ENCODE measurements around the gene CCDC60.
"Not testable (repeated sequence)": the region's sequence is repeated elsewhere in the genome, so short reads cannot be mapped to it uniquely, and the experiment has no call there.

CCDC60 gene

DNA sequence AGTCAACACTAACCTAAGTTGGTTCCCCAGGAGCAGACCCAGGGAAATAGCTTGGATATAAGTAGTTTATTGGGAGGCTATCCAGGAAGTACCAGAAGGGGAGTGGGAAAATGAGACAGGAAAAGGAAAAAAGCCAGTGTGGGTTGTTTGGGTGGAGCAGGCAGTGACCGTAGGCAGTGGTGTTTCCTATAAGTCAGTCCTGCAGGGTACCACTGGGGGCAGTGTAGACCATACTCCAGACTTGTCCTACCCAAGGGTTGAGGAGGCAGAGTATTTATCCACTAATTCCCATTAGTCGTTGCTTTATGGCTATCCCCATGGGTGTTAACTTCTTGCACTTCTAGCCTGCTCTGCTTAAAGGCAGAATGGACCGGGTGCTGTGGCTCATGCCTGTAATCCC lies 6.4 kb upstream of the CCDC60 start:
- Histone ChIP-seq H3K4me1 (ENCODE audit: control insufficient read depth in 2 of 2, insufficient read depth in 2 of 2, low read length in 2 of 2) (no peaks in the 10 kb centered on the region), H3K9ac (ENCODE audit: low read depth in 1 of 2, low read length in 2 of 2) (no peak overlapping the region), H3K27me3 (ENCODE audit: control insufficient read depth in 2 of 2, insufficient read depth in 2 of 2, low read length in 2 of 2) (peaks cover 0 to under 1% of the 10 kb centered on the region in 2 donors), H3K4me3 (ENCODE audit: low read length in 2 of 2) (no peak overlapping the region), H3K9me3 (ENCODE audit: control insufficient read depth in 2 of 2, low read length in 2 of 2) (no peaks in the 10 kb centered on the region), H3K27ac (ENCODE audit: low read depth in 2 of 2, low read length in 2 of 2) (no peak overlapping the region), H3K36me3 (ENCODE audit: control insufficient read depth in 2 of 2, insufficient read depth in 2 of 2, low read length in 2 of 2) (no peaks in the 10 kb centered on the region)

- Histone ChIP-seq H3K36me3 (ENCODE audit: control insufficient read depth in 2 of 2, insufficient read depth in 2 of 2, low read length in 2 of 2) (no peaks in the 10 kb centered on the region), H3K4me1 (ENCODE audit: control insufficient read depth in 2 of 2, insufficient read depth in 2 of 2, low read length in 2 of 2) (no peaks in the 10 kb centered on the region), H3K9ac (ENCODE audit: low read depth in 1 of 2, low read length in 2 of 2) (no peak overlapping the region), H3K27me3 (ENCODE audit: control insufficient read depth in 2 of 2, insufficient read depth in 2 of 2, low read length in 2 of 2) (no peaks in the 10 kb centered on the region), H3K4me3 (ENCODE audit: low read length in 2 of 2) (no peak overlapping the region), H3K9me3 (ENCODE audit: control insufficient read depth in 2 of 2, low read length in 2 of 2) (no peaks in the 10 kb centered on the region), H3K27ac (ENCODE audit: low read depth in 2 of 2, low read length in 2 of 2) (no peak overlapping the region)
These were observed 4.2 kb downstream of the CCDC60 start for GRCh38 chr12:119338593-119339363.

- H3K9me3 ChIP-seq (ENCODE audit: control insufficient read depth in 2 of 2, low read length in 2 of 2): no peaks in the 10 kb centered on the region
- no peaks in the 10 kb centered on the region for H3K27me3 ChIP-seq (ENCODE audit: control insufficient read depth in 2 of 2, insufficient read depth in 2 of 2, low read length in 2 of 2)
- no peak overlapping the region for H3K9ac ChIP-seq (ENCODE audit: low read depth in 1 of 2, low read length in 2 of 2)
- no peak overlapping the region for H3K27ac ChIP-seq (ENCODE audit: low read depth in 2 of 2, low read length in 2 of 2)
- no peak overlapping the region for H3K4me3 ChIP-seq (ENCODE audit: low read length in 2 of 2)
- no peaks in the 10 kb centered on the region for H3K36me3 ChIP-seq (ENCODE audit: control insufficient read depth in 2 of 2, insufficient read depth in 2 of 2, low read length in 2 of 2)
- no peaks in the 10 kb centered on the region for H3K4me1 ChIP-seq (ENCODE audit: control insufficient read depth in 2 of 2, insufficient read depth in 2 of 2, low read length in 2 of 2)
These were observed 6.0 kb downstream of the CCDC60 start for GRCh38 chr12:119340578-119340977.

DNA sequence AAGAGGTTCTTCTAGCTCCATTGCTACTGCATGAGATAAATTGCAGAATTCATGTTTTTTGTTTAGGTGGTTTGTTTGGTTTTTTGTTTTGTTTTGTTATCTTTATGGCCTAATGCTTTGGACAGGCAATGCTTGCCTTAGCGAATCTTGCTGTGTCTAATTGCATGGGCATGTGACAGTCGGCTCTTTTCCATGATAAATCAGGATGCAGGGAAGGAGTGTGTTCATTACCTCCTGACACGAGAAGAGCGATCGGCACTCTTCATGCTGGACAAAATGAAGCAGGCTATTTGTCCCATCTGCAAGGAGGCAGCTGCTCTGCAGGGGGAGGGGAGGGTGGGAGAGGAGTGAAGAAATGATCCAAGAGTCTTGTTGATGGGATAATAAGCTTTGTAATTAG lies 6.5 kb downstream of the CCDC60 start:
- Histone ChIP-seq H3K9me3 (ENCODE audit: control insufficient read depth in 2 of 2, low read length in 2 of 2) (no peaks in the 10 kb centered on the region), H3K4me3 (ENCODE audit: low read length in 2 of 2) (no peak overlapping the region), H3K9ac (ENCODE audit: low read depth in 1 of 2, low read length in 2 of 2) (no peak overlapping the region), H3K27ac (ENCODE audit: low read depth in 2 of 2, low read length in 2 of 2) (no peak overlapping the region), H3K36me3 (ENCODE audit: control insufficient read depth in 2 of 2, insufficient read depth in 2 of 2, low read length in 2 of 2) (no peaks in the 10 kb centered on the region), H3K27me3 (ENCODE audit: control insufficient read depth in 2 of 2, insufficient read depth in 2 of 2, low read length in 2 of 2) (no peaks in the 10 kb centered on the region), H3K4me1 (ENCODE audit: control insufficient read depth in 2 of 2, insufficient read depth in 2 of 2, low read length in 2 of 2) (no peaks in the 10 kb centered on the region)

DNA sequence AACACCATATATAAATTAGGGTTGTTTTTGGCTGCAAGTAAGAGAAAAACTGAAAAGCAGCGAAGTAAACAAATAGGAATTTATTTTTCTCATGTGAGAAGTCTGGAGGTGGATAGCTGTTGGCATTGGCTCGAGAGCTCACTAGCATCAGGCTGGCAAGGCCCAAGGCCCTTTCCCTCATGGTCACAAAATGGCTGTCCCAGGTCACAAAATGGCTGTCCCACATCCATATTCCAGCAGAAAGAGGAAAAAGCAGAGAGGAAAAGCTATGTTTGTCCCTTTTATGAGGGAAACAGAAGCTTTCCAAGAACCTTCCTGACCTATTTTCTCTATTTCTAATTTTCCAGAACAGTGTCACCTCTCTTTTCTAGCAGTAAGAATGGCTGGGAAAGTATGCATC lies 7.5 kb downstream of the CCDC60 start:
- Histone ChIP-seq H3K9me3 (ENCODE audit: control insufficient read depth in 2 of 2, low read length in 2 of 2) (no peaks in the 10 kb centered on the region), H3K4me3 (ENCODE audit: low read length in 2 of 2) (no peak overlapping the region), H3K9ac (ENCODE audit: low read depth in 1 of 2, low read length in 2 of 2) (no peak overlapping the region), H3K36me3 (ENCODE audit: control insufficient read depth in 2 of 2, insufficient read depth in 2 of 2, low read length in 2 of 2) (no peaks in the 10 kb centered on the region), H3K4me1 (ENCODE audit: control insufficient read depth in 2 of 2, insufficient read depth in 2 of 2, low read length in 2 of 2) (no peaks in the 10 kb centered on the region), H3K27me3 (ENCODE audit: control insufficient read depth in 2 of 2, insufficient read depth in 2 of 2, low read length in 2 of 2) (no peaks in the 10 kb centered on the region), H3K27ac (ENCODE audit: low read depth in 2 of 2, low read length in 2 of 2) (no peak overlapping the region)

DNA sequence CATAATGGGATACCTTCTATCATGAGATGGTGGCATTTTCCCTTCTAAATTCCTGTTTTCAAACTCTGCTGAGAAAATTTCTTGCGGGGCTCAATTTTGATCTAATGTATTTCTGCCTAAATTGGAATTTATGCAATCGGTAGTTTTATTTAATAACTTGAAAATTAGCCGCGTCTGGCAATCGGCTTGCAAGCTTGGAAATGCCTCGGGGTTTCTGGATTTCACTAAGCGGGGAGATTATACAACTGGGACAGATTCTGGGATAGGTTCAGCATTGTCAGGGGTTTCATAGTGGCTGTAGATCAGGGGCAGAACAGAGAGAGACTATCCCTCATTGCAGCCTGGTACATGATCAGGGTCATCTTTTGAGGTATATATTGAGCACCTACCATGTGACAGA lies 8.6 kb downstream of the CCDC60 start:
- Histone ChIP-seq H3K4me1 (ENCODE audit: control insufficient read depth in 2 of 2, insufficient read depth in 2 of 2, low read length in 2 of 2) (no peaks in the 10 kb centered on the region), H3K9ac (ENCODE audit: low read depth in 1 of 2, low read length in 2 of 2) (no peak overlapping the region), H3K27me3 (ENCODE audit: control insufficient read depth in 2 of 2, insufficient read depth in 2 of 2, low read length in 2 of 2) (no peaks in the 10 kb centered on the region), H3K36me3 (ENCODE audit: control insufficient read depth in 2 of 2, insufficient read depth in 2 of 2, low read length in 2 of 2) (no peaks in the 10 kb centered on the region), H3K9me3 (ENCODE audit: control insufficient read depth in 2 of 2, low read length in 2 of 2) (no peaks in the 10 kb centered on the region), H3K4me3 (ENCODE audit: low read length in 2 of 2) (no peak overlapping the region), H3K27ac (ENCODE audit: low read depth in 2 of 2, low read length in 2 of 2) (no peak overlapping the region)

DNA sequence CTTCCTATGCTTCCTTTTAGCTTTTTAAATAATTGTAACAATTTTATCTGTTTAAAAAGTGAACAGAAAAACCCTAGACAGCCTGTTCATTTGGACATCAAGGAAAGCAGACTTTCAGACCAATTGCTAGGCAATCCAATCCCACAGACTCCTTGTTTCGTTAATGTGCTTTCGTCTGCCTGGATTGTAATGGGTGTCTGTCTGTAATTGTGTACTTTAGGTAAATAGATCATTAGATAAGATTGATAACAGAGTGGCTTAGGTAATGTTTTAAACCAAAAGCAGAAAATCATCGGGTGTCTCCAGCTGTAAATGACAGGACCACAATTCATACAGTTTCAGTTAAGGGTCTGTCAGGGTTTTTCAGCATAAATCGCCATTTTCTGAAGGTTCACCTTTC lies 19.6 kb downstream of the CCDC60 start:
- Histone ChIP-seq H3K4me1 (ENCODE audit: control insufficient read depth in 2 of 2, insufficient read depth in 2 of 2, low read length in 2 of 2) (no peaks in the 10 kb centered on the region), H3K27me3 (ENCODE audit: control insufficient read depth in 2 of 2, insufficient read depth in 2 of 2, low read length in 2 of 2) (peaks cover 0 to 3% of the 10 kb centered on the region in 2 donors), H3K27ac (ENCODE audit: low read depth in 2 of 2, low read length in 2 of 2) (no peak overlapping the region), H3K9ac (ENCODE audit: low read depth in 1 of 2, low read length in 2 of 2) (no peak overlapping the region), H3K9me3 (ENCODE audit: control insufficient read depth in 2 of 2, low read length in 2 of 2) (no peaks in the 10 kb centered on the region), H3K4me3 (ENCODE audit: low read length in 2 of 2) (no peak overlapping the region), H3K36me3 (ENCODE audit: control insufficient read depth in 2 of 2, insufficient read depth in 2 of 2, low read length in 2 of 2) (no peaks in the 10 kb centered on the region)

- not testable (repeated sequence) for H3K9ac ChIP-seq (ENCODE audit: low read depth in 1 of 2, low read length in 2 of 2); H3K36me3 ChIP-seq (ENCODE audit: control insufficient read depth in 2 of 2, insufficient read depth in 2 of 2, low read length in 2 of 2); H3K4me3 ChIP-seq (ENCODE audit: low read length in 2 of 2); H3K27ac ChIP-seq (ENCODE audit: low read depth in 2 of 2, low read length in 2 of 2); H3K9me3 ChIP-seq (ENCODE audit: control insufficient read depth in 2 of 2, low read length in 2 of 2); H3K4me1 ChIP-seq (ENCODE audit: control insufficient read depth in 2 of 2, insufficient read depth in 2 of 2, low read length in 2 of 2); H3K27me3 ChIP-seq (ENCODE audit: control insufficient read depth in 2 of 2, insufficient read depth in 2 of 2, low read length in 2 of 2)
These were observed 25.8 kb downstream of the CCDC60 start for GRCh38 chr12:119360366-119360765.

DNA sequence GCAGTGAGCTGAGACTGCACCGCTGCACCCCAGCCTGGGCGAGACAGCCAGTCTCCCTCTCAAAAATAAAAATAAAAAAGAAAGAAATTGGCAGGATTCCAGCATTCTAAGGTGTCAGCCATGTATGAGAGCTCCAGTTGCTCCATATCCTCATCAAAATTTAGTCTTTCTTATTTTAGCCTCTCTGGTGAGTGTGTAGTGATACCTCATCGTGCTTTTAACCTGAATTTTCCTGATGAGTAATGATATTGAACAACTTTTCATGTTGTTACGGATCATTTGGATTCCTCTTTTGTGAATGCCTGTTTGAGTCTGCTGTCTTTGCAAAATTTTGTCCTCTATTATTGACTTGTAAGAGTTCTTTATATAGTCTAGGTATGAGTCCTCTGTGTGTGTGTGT lies 28.5 kb downstream of the CCDC60 start:
- Histone ChIP-seq H3K36me3 (ENCODE audit: control insufficient read depth in 2 of 2, insufficient read depth in 2 of 2, low read length in 2 of 2) (no peaks in the 10 kb centered on the region), H3K9me3 (ENCODE audit: control insufficient read depth in 2 of 2, low read length in 2 of 2) (no peaks in the 10 kb centered on the region), H3K4me1 (ENCODE audit: control insufficient read depth in 2 of 2, insufficient read depth in 2 of 2, low read length in 2 of 2) (no peaks in the 10 kb centered on the region), H3K27ac (ENCODE audit: low read depth in 2 of 2, low read length in 2 of 2) (no peak overlapping the region), H3K9ac (ENCODE audit: low read depth in 1 of 2, low read length in 2 of 2) (no peak overlapping the region), H3K4me3 (ENCODE audit: low read length in 2 of 2) (no peak overlapping the region), H3K27me3 (ENCODE audit: control insufficient read depth in 2 of 2, insufficient read depth in 2 of 2, low read length in 2 of 2) (no peaks in the 10 kb centered on the region)

DNA sequence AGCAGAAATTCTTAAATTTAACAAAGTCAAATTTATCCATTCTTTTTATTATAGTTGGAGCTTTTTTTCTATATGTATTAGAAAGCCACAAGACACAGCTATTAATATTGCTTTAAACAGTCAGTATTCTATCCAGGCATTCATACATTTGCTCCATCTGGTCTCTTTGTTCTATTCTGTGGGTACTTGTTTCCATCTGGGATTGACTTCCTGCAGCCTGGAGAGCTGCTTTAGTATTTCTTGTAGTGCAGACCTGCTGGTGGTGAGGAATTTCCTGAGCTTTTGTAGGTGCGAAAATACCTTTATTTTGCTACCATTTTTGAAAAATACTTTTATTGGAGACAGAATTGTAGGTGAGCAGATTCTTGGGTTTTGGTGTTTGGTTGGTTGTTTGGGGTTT lies 29.0 kb downstream of the CCDC60 start:
- Histone ChIP-seq H3K27me3 (ENCODE audit: control insufficient read depth in 2 of 2, insufficient read depth in 2 of 2, low read length in 2 of 2) (no peaks in the 10 kb centered on the region), H3K4me3 (ENCODE audit: low read length in 2 of 2) (no peak overlapping the region), H3K27ac (ENCODE audit: low read depth in 2 of 2, low read length in 2 of 2) (no peak overlapping the region), H3K9ac (ENCODE audit: low read depth in 1 of 2, low read length in 2 of 2) (no peak overlapping the region), H3K36me3 (ENCODE audit: control insufficient read depth in 2 of 2, insufficient read depth in 2 of 2, low read length in 2 of 2) (no peaks in the 10 kb centered on the region), H3K4me1 (ENCODE audit: control insufficient read depth in 2 of 2, insufficient read depth in 2 of 2, low read length in 2 of 2) (no peaks in the 10 kb centered on the region), H3K9me3 (ENCODE audit: control insufficient read depth in 2 of 2, low read length in 2 of 2) (no peaks in the 10 kb centered on the region)

DNA sequence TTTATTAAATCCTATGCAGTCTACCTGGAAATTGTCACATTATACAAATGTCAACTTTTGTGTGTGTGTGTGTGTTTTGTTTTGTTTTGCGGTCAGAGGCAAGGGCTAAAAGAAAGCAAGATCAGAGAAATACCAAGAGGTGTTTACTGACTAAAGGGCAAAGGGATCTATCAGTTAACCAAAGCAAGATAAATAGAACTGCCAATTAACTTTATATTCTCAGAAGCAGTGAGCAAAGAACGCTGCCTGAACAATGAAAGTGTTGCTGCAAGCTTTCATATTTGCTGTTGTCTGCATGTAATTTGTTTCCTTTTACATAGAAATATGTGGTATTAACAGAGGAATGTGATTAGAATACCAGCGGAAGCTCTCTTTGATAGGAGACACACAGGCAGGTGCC lies 30.9 kb downstream of the CCDC60 start:
- H3K9ac ChIP-seq (ENCODE audit: low read depth in 1 of 2, low read length in 2 of 2): no peak overlapping the region
- no peaks in the 10 kb centered on the region for H3K27me3 ChIP-seq (ENCODE audit: control insufficient read depth in 2 of 2, insufficient read depth in 2 of 2, low read length in 2 of 2)
- no peak overlapping the region for H3K27ac ChIP-seq (ENCODE audit: low read depth in 2 of 2, low read length in 2 of 2)
- H3K4me3 ChIP-seq (ENCODE audit: low read length in 2 of 2): no peak overlapping the region
- H3K36me3 ChIP-seq (ENCODE audit: control insufficient read depth in 2 of 2, insufficient read depth in 2 of 2, low read length in 2 of 2): no peaks in the 10 kb centered on the region
- no peaks in the 10 kb centered on the region for H3K9me3 ChIP-seq (ENCODE audit: control insufficient read depth in 2 of 2, low read length in 2 of 2)
- H3K4me1 ChIP-seq (ENCODE audit: control insufficient read depth in 2 of 2, insufficient read depth in 2 of 2, low read length in 2 of 2): no peaks in the 10 kb centered on the region

All from mucosa of rectum (tissue), 2 donors.